ENCODE measurements around the gene MRPL9. TPM values are rescaled to one million over a fixed set of nuclear protein-coding genes. Genes with fewer than 3 reads are reported as not detected.
"Not testable (repeated sequence)": the region's sequence is repeated elsewhere in the genome, so short reads cannot be mapped to it uniquely, and the experiment has no call there.

MRPL9 gene
- total and polyA plus RNA-seq, 2 experiments from 2014 or later: 89.0 to 126 TPM

- no peaks in the 10 kb centered on the region for H3K9me2 ChIP-seq (ENCODE audit: insufficient read depth)
- H3K4me3 ChIP-seq: no peak overlapping the region
- H3K27me3 ChIP-seq (ENCODE audit: insufficient read depth): no peaks in the 10 kb centered on the region
- H3K79me2 ChIP-seq (replicated peaks; ENCODE audit: insufficient read depth): no peaks in the 10 kb centered on the region
- no peak overlapping the region for H3K27ac ChIP-seq (ENCODE audit: low read depth)
- TF ChIP-seq NANOG (IDR thresholded peaks at IDR 0.05; ENCODE audit: borderline replicate concordance) (no peak), ZNF462 (CRISPR knock-in tag; IDR thresholded peaks at IDR 0.05) (no peak), EZH2 (IDR thresholded peaks at IDR 0.05; ENCODE audit: low read depth, unreplicated experiment) (no peak), ZNF331 (CRISPR knock-in tag; IDR thresholded peaks at IDR 0.05; ENCODE audit: low read depth) (no peak), STAT1 (IDR thresholded peaks at IDR 0.05; ENCODE audit: unreplicated experiment) (no peak)
- H3K27ac Mint-ChIP-seq: no peak overlapping the region
- no peaks in the 10 kb centered on the region for H3F3A ChIP-seq (replicated peaks; ENCODE audit: low read depth)
- H3K4me2 ChIP-seq: no peak overlapping the region
- no peaks in the 10 kb centered on the region for H4K20me1 ChIP-seq (replicated peaks; ENCODE audit: insufficient read depth)
- DNase-seq (ENCODE audit: low spot score) (no peak), ATAC-seq (no peak)
- H3K36me3 Mint-ChIP-seq (ENCODE audit: low read depth): peaks cover 15% of the 10 kb centered on the region
- H3K4me1 Mint-ChIP-seq: peaks cover 9% of the 10 kb centered on the region; the same call in 2 of the 3 replicates
- peaks cover 31% of the 10 kb centered on the region for H3K9me3 Mint-ChIP-seq
- peaks cover 5% of the 10 kb centered on the region; the same call in 1 of the 2 replicates for H3K36me3 ChIP-seq (ENCODE audit: insufficient read depth)
- H3K4me3 Mint-ChIP-seq: no peak overlapping the region
- H3K27me3 Mint-ChIP-seq (ENCODE audit: insufficient read depth, low read depth, poor library complexity): peaks cover 12% of the 10 kb centered on the region
- H3K4me1 ChIP-seq (ENCODE audit: insufficient read depth): no peaks in the 10 kb centered on the region
- no peak overlapping the region for H2AFZ ChIP-seq
Measured at GRCh38 chr1:151737026-151737425, 26.3 kb downstream of the MRPL9 start.

GRCh38 chr1:151733995-151734394 lies 29.3 kb downstream of the MRPL9 start:
- H3K9me3 Mint-ChIP-seq: peaks cover 25% of the 10 kb centered on the region
- ATAC-seq; H3K27me3 ChIP-seq (ENCODE audit: insufficient read depth); H3K4me2 ChIP-seq; H3K27me3 Mint-ChIP-seq (ENCODE audit: insufficient read depth, low read depth, poor library complexity); H3K79me2 ChIP-seq (replicated peaks; ENCODE audit: insufficient read depth); H4K20me1 ChIP-seq (replicated peaks; ENCODE audit: insufficient read depth); H3F3A ChIP-seq (replicated peaks; ENCODE audit: low read depth); H3K4me3 Mint-ChIP-seq; DNase-seq (ENCODE audit: low spot score); H3K27ac ChIP-seq (ENCODE audit: low read depth); H3K4me1 ChIP-seq (ENCODE audit: insufficient read depth); H3K36me3 ChIP-seq (ENCODE audit: insufficient read depth); H3K9me2 ChIP-seq (ENCODE audit: insufficient read depth); H2AFZ ChIP-seq; H3K27ac Mint-ChIP-seq; H3K4me3 ChIP-seq: not testable (repeated sequence)
- H3K36me3 Mint-ChIP-seq (ENCODE audit: low read depth): peaks cover 15% of the 10 kb centered on the region
- H3K4me1 Mint-ChIP-seq: peaks cover 11% of the 10 kb centered on the region
- TF ChIP-seq, protein P1, sequence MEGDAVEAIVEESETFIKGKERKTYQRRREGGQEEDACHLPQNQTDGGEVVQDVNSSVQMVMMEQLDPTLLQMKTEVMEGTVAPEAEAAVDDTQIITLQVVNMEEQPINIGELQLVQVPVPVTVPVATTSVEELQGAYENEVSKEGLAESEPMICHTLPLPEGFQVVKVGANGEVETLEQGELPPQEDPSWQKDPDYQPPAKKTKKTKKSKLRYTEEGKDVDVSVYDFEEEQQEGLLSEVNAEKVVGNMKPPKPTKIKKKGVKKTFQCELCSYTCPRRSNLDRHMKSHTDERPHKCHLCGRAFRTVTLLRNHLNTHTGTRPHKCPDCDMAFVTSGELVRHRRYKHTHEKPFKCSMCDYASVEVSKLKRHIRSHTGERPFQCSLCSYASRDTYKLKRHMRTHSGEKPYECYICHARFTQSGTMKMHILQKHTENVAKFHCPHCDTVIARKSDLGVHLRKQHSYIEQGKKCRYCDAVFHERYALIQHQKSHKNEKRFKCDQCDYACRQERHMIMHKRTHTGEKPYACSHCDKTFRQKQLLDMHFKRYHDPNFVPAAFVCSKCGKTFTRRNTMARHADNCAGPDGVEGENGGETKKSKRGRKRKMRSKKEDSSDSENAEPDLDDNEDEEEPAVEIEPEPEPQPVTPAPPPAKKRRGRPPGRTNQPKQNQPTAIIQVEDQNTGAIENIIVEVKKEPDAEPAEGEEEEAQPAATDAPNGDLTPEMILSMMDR (conservative IDR thresholded peaks at IDR 0.05; ENCODE audit: low read depth in 2 of 2): peak in 1 of 2 experiments; percentile 26; a peak in 1 of 4 replicates
